ENCODE results near the gene G6PD. TPM values are rescaled to one million over a fixed set of nuclear protein-coding genes. Genes with fewer than 3 reads are reported as not detected.

The G6PD gene
- total and polyA plus RNA-seq, 2 of the 4 experiments (the other 2 are of a cell fraction) = 77.1 to 213 TPM

GRCh38 chrX:154529206-154529612 is 17.4 kb downstream of the G6PD start:
- H3K36me3 ChIP-seq (ENCODE audit: control insufficient read depth, insufficient read depth, low read length) = peaks cover 33% of the 10 kb centered on the region; the same call in 1 of the 2 replicates
- H3K4ac ChIP-seq (ENCODE audit: low read depth, low read length) = no peak overlapping the region
- intact Hi-C loops (cut with micrococcal nuclease) = no loop called here
- ATAC-seq (ENCODE audit: low read depth) (peak; percentile 20; the same call in 1 of the 2 replicates), DNase-seq (peak; percentile 15)
- CTCF ChIA-PET = no interaction called here
- H3K23ac ChIP-seq (ENCODE audit: low read depth, low read length) = no peak overlapping the region
- H3K9me3 ChIP-seq (ENCODE audit: control insufficient read depth, insufficient read depth, low read length) = no peaks in the 10 kb centered on the region
- 0 out of 2 replicates have a peak, but pooled peaks cover under 1% of the 10 kb centered on the region for H4K20me1 ChIP-seq (ENCODE audit: insufficient read depth, low read length)
- H2BK15ac ChIP-seq (ENCODE audit: low read depth, low read length) = no peak overlapping the region
- H3K4me1 ChIP-seq (ENCODE audit: control insufficient read depth, insufficient read depth, low read length) = peaks cover 10% of the 10 kb centered on the region
- no TSS peak for BruUV-seq (replicated peaks)
- no peak overlapping the region for H3K4me3 ChIP-seq (ENCODE audit: insufficient read depth, low read depth, low read length)
- H2BK120ac ChIP-seq (ENCODE audit: low read depth, low read length) = no peak overlapping the region
- H3K27me3 ChIP-seq (ENCODE audit: control insufficient read depth, insufficient read depth, low read length) = no peaks in the 10 kb centered on the region
- no peak overlapping the region for H3K27ac ChIP-seq (ENCODE audit: insufficient read depth, low read length)
- WGBS, 2 experiments (ENCODE audit: extremely low coverage in 2 of 2, insufficient read length in 1 of 2) = 76% methylated on average over 2 of the region's 6 CpGs; no CpG with 5 or more reads in 1 of the 2 experiments
- H2AFZ ChIP-seq (replicated peaks; ENCODE audit: low read length, poor library complexity) = no peak overlapping the region
- H3K79me1 ChIP-seq (ENCODE audit: low read depth in 1 of 2, low read length in 2 of 2) = peaks cover 0 to 6% of the 10 kb centered on the region in 2 experiments; a peak in 2 of 4 replicates
- no peak overlapping the region for H2AK5ac ChIP-seq (ENCODE audit: low read depth, low read length)
- no peak overlapping the region for H2AK9ac ChIP-seq (replicated peaks; ENCODE audit: low read depth, low read length, poor library complexity)
- no peak overlapping the region for H3K56ac ChIP-seq (ENCODE audit: extremely low read depth, insufficient read depth, low read length)
- no peak overlapping the region for H4K91ac ChIP-seq (ENCODE audit: insufficient read depth, low read depth, low read length)
- no peak overlapping the region for H3K9ac ChIP-seq (ENCODE audit: low read depth, low read length)
- H3K14ac ChIP-seq (replicated peaks; ENCODE audit: low read depth, low read length) = no peak overlapping the region
- no peak overlapping the region for H3K18ac ChIP-seq (ENCODE audit: low read depth, low read length)
- H3K9me1 ChIP-seq (ENCODE audit: insufficient read depth, low read length) = 0 out of 2 replicates have a peak, but pooled peaks cover 2% of the 10 kb centered on the region
- POLR2A ChIA-PET (ENCODE audit: unreplicated experiment) = no interaction called here
- dilution Hi-C loops (cut with HindIII; ENCODE audit: low sequenced_read_pairs, unreplicated experiment) = no loop called here
- in situ Hi-C loops (cut with MboI; ENCODE audit: low sequenced_read_pairs) = loop anchor here (25.0 kb wide), 1 partner anchor 1567 kb away; no protein-coding TSS in a partner anchor
- no peak overlapping the region; a peak in 1 of 4 replicates for H4K8ac ChIP-seq (ENCODE audit: low read depth in 2 of 2, low read length in 2 of 2)
- H4K5ac ChIP-seq (ENCODE audit: low read depth, low read length) = no peak overlapping the region
- TF ChIP-seq CEBPB (IDR thresholded peaks at IDR 0.05; ENCODE audit: low read depth, low read length) (peak; percentile 47; the same call in 1 of the 2 replicates), MAZ (IDR thresholded peaks at IDR 0.05; ENCODE audit: borderline replicate concordance, low read depth, low read length) (no peak)
- H3K4me2 ChIP-seq (ENCODE audit: low read depth, low read length) = no peak overlapping the region
- no peak overlapping the region for H2BK5ac ChIP-seq (ENCODE audit: low read depth, low read length, poor library complexity, severe bottlenecking)
- H2BK20ac ChIP-seq (ENCODE audit: low read depth, low read length) = no peak overlapping the region
